PC-3 (cell line): ENCODE measurements around the gene NME7. TPM values are rescaled to one million over a fixed set of nuclear protein-coding genes. Genes with fewer than 3 reads are reported as not detected.

Experiments
- ATAC-seq: fragments of 200-7000 bp; cut with Tn5 transposase; 2 replicates; pipeline ENCODE4 v1.9.1; 2020; ENCODE audit warnings: mild to moderate bottlenecking, moderate library complexity
- BruUV-seq: library from RNA; stranded (reverse); fragments of 400-500 nt; replicated peaks from 2 replicates; lab custom pipeline; 2021; lab: Mats Ljungman, UMichigan
- CTCF ChIA-PET: fragments of 300-600 bp; sonication (Branson Sonifier 250); formaldehyde crosslinking; loops from one replicate; lab custom pipeline; 2022; ENCODE audit warnings: antibody characterized with exemption; lab: Charles Lee
- POLR2A ChIA-PET: fragments of 300-600 bp; sonication (Branson Sonifier 250); formaldehyde crosslinking; loops from one replicate; lab custom pipeline; 2022; ENCODE audit warnings: antibody characterized with exemption; ENCODE audit not compliant: unreplicated experiment; lab: Charles Lee
- DNase-seq: peaks from one replicate; pipeline ENCODE4 v3.0.0-alpha.2; 2015
- H2AFZ ChIP-seq: fragments of 300-600 bp; sonication (generic); 2 replicates; pipeline ENCODE4 v1.6.0; 2016; ENCODE audit warnings: antibody characterized with exemption, low read length
- H3F3A ChIP-seq: fragments of 300-600 bp; sonication (generic); one replicate; pipeline ENCODE4 v1.6.0; 2017; ENCODE audit warnings: antibody characterized with exemption, low read length, control low read depth, mild to moderate bottlenecking; ENCODE audit not compliant: unreplicated experiment
- H3K27ac ChIP-seq: fragments of 300-600 bp; sonication (generic); 2 replicates; pipeline ENCODE4 v1.5.1; 2016; ENCODE audit warnings: mild to moderate bottlenecking, low read length
- H3K27me3 ChIP-seq: fragments of 300-600 bp; sonication (generic); 2 replicates; pipeline ENCODE4 v1.6.1; 2016; ENCODE audit warnings: low read length, mixed read lengths
- H3K36me3 ChIP-seq: fragments of 300-600 bp; sonication (generic); 2 replicates; pipeline ENCODE4 v1.6.1; 2016; ENCODE audit warnings: low read depth, mixed run types, low read length, mixed read lengths
- H3K4me1 ChIP-seq: fragments of 300-600 bp; sonication (generic); 2 replicates; pipeline ENCODE4 v1.5.1; 2016; ENCODE audit warnings: low read length; ENCODE audit not compliant: insufficient read depth
- H3K4me2 ChIP-seq: fragments of 300-600 bp; sonication (generic); 2 replicates; pipeline ENCODE4 v1.6.0; 2016; ENCODE audit warnings: low read length
- H3K4me3 ChIP-seq: fragments of 300-600 bp; sonication (generic); 2 replicates; pipeline ENCODE4 v1.5.1; 2016; ENCODE audit warnings: mild to moderate bottlenecking, low read length, mixed read lengths
- H3K79me2 ChIP-seq: fragments of 300-600 bp; sonication (generic); 2 replicates; pipeline ENCODE4 v1.6.1; 2017; ENCODE audit warnings: low read length, mixed read lengths
- H3K9ac ChIP-seq: fragments of 300-600 bp; sonication (generic); 2 replicates; pipeline ENCODE4 v1.6.0; 2016; ENCODE audit warnings: mild to moderate bottlenecking, low read length
- H3K9me2 ChIP-seq: fragments of 300-600 bp; sonication (generic); replicated peaks from 2 replicates; pipeline ENCODE4 v1.6.1; 2016; ENCODE audit warnings: mixed run types, low read length, mixed read lengths
- H3K9me3 ChIP-seq: fragments of 300-600 bp; sonication (generic); 2 replicates; pipeline ENCODE4 v1.6.1; 2016; ENCODE audit warnings: low read length, mixed read lengths
- H4K20me1 ChIP-seq: fragments of 300-600 bp; sonication (generic); 2 replicates; pipeline ENCODE4 v1.6.1; 2016; ENCODE audit warnings: low read length, mixed read lengths
- CTCF ChIP-seq: fragments of 300-600 bp; sonication (generic); conservative IDR thresholded peaks from 2 replicates; pipeline ENCODE4 v1.5.1; 2017; ENCODE audit warnings: antibody characterized with exemption, low read depth, mild to moderate bottlenecking, low read length
- EZH2 ChIP-seq: fragments of 300-600 bp; sonication (generic); IDR thresholded peaks from one replicate; pipeline ENCODE4 v1.6.1; 2017; ENCODE audit warnings: antibody characterized with exemption, mild to moderate bottlenecking, low read length; ENCODE audit not compliant: unreplicated experiment
- EZH2phosphoT487 ChIP-seq: fragments of 300-600 bp; sonication (generic); IDR thresholded peaks from 2 replicates; pipeline ENCODE4 v1.6.1; 2018; ENCODE audit warnings: mild to moderate bottlenecking, antibody characterized with exemption, low read length, borderline replicate concordance
- intact Hi-C: fragments of 100-400 bp; cut with micrococcal nuclease; formaldehyde crosslinking; loops from 2 replicates; pipeline ENCODE4 v1.9.0; 2023
- total RNA-seq: library from RNA; depleted of rRNA; stranded (reverse); fragments of >200 nt; gene quantifications from 2 replicates; pipeline ENCODE4 v1.2.3, GENCODE V29; 2014

The NME7 gene
- total RNA-seq, 1 experiment from 2014 or later: 18.9 TPM

GRCh38 chr1:169308313-169309039 lies 59.1 kb downstream of the NME7 start:
- H3K79me2 ChIP-seq: no peaks in the 10 kb centered on the region
- ATAC-seq (peak; percentile 37), DNase-seq (peak; percentile 61)
- H3K9ac ChIP-seq: no peak overlapping the region
- H3K9me2 ChIP-seq: no peaks in the 10 kb centered on the region
- intact Hi-C loops: no loop called here
- H3K27ac ChIP-seq: peak overlapping the region; percentile 15
- no peaks in the 10 kb centered on the region for H3F3A ChIP-seq
- H2AFZ ChIP-seq: no peak overlapping the region
- ChIA-PET CTCF (no interaction called here), POLR2A (interaction anchor here (0.6 kb wide), 1 partner anchor 386 kb away, joined by 3 read pairs; no protein-coding TSS in a partner anchor)
- H3K36me3 ChIP-seq: no peaks in the 10 kb centered on the region
- H3K4me1 ChIP-seq: peaks cover 35% of the 10 kb centered on the region
- no peaks in the 10 kb centered on the region for H4K20me1 ChIP-seq
- BruUV-seq: no TSS peak
- TF ChIP-seq EZH2phosphoT487: no peak
- no peak for TF ChIP-seq CTCF
- TF ChIP-seq EZH2: no peak
- H3K9me3 ChIP-seq: no peaks in the 10 kb centered on the region
- no peaks in the 10 kb centered on the region for H3K27me3 ChIP-seq
- peak overlapping the region; percentile 32; the same call in 1 of the 2 replicates for H3K4me2 ChIP-seq
- no peak overlapping the region for H3K4me3 ChIP-seq

GRCh38 chr1:169307176-169307575 lies 60.4 kb downstream of the NME7 start:
- POLR2A ChIA-PET: no interaction called here
- no peak for TF ChIP-seq EZH2
- no peak for TF ChIP-seq CTCF
- no peak for TF ChIP-seq EZH2phosphoT487

GRCh38 chr1:169305948-169306347 lies 61.6 kb downstream of the NME7 start:
- no peak overlapping the region for H3K4me2 ChIP-seq
- no peak for DNase-seq

More at GRCh38 chr1:169307176-169307575, 60.4 kb downstream of the NME7 start:
- peaks cover 31% of the 10 kb centered on the region for H3K4me1 ChIP-seq
- no peaks in the 10 kb centered on the region for H3K9me3 ChIP-seq
- H3K27ac ChIP-seq: no peak overlapping the region
- no peaks in the 10 kb centered on the region for H4K20me1 ChIP-seq
- no peak overlapping the region for H2AFZ ChIP-seq
- H3K9ac ChIP-seq: no peak overlapping the region
- CTCF ChIA-PET: no interaction called here
- H3K27me3 ChIP-seq: no peaks in the 10 kb centered on the region
- no peak overlapping the region for H3K4me3 ChIP-seq
- intact Hi-C loops: no loop called here
- H3K79me2 ChIP-seq: no peaks in the 10 kb centered on the region
- DNase-seq (no peak), ATAC-seq (no peak)
- H3K9me2 ChIP-seq: no peaks in the 10 kb centered on the region
- H3K36me3 ChIP-seq: no peaks in the 10 kb centered on the region; the same call in 1 of the 2 replicates
- no TSS peak for BruUV-seq
- no peak overlapping the region for H3K4me2 ChIP-seq
- H3F3A ChIP-seq: no peaks in the 10 kb centered on the region

More at GRCh38 chr1:169305948-169306347, 61.6 kb downstream of the NME7 start:
- H3K4me1 ChIP-seq: peaks cover 25% of the 10 kb centered on the region
- H3K9me2 ChIP-seq: no peaks in the 10 kb centered on the region
- ChIA-PET POLR2A (no interaction called here), CTCF (no interaction called here)
- H3K36me3 ChIP-seq: no peaks in the 10 kb centered on the region; the same call in 1 of the 2 replicates
- no peaks in the 10 kb centered on the region for H3K79me2 ChIP-seq
- no peaks in the 10 kb centered on the region for H3K9me3 ChIP-seq
- ATAC-seq: no peak
- H3K27ac ChIP-seq: no peak overlapping the region
- no TSS peak for BruUV-seq
- TF ChIP-seq CTCF (no peak), EZH2 (no peak), EZH2phosphoT487 (no peak)
- H3K9ac ChIP-seq: no peak overlapping the region
- no peaks in the 10 kb centered on the region for H3K27me3 ChIP-seq
- no peak overlapping the region for H2AFZ ChIP-seq
- H3F3A ChIP-seq: no peaks in the 10 kb centered on the region
- H4K20me1 ChIP-seq: no peaks in the 10 kb centered on the region
- intact Hi-C loops: no loop called here
- no peak overlapping the region for H3K4me3 ChIP-seq
